ENCODE measurements around the gene BCAM. TPM values are rescaled to one million over a fixed set of nuclear protein-coding genes. Genes with fewer than 3 reads are reported as not detected.

The BCAM gene
- total and polyA plus RNA-seq, 10 of the 15 experiments (the other 5 are each of a cell fraction or from before 2014, with no cell fraction given), result 0.10 to 0.64 TPM; not detected in 8

DNA sequence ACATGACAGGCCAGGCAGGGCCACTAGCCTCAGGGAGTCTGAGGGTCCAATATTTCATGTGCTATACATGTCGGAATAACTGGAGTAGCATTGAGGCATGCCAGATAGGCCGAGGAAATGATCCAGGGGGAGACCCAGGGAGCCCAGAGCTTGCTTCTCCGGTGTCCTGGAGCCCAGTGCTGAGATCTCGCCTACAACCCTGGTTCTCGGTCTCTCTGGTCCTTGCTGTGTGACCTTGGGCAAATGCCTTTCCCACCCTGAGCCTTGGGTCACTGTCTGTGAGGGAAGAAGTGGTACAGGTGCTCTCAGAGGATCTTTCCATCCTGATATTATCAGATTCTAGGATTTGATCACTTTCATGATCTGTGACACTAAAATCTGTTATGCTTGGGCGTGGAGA, 19.9 kb upstream of the BCAM start:
- RAD21 ChIA-PET (ENCODE audit: unreplicated experiment), result no interaction called here

More for the DNA sequence above, 19.9 kb upstream of the BCAM start:
- H3K4me1 ChIP-seq (ENCODE audit: control insufficient read depth, insufficient read depth, low read length), result peaks cover 4% of the 10 kb centered on the region
- ChIA-PET CTCF (interaction anchor here (0.7 to 1.4 kb wide), 3 partner anchors 10 to 65 kb away, joined by 3 to 4 read pairs (median 3); no protein-coding TSS in a partner anchor), SMC1A (ENCODE audit: uncharacterized antibody, unreplicated experiment) (no interaction called here), POLR2A (no interaction called here)
- no peaks in the 10 kb centered on the region for H4K20me1 ChIP-seq (ENCODE audit: control insufficient read depth, insufficient read depth)
- DNase-seq (ENCODE audit: low read depth, low spot score), result no peak
- no peak overlapping the region for H3K4me3 ChIP-seq
- no peak overlapping the region for H3K4me2 ChIP-seq (ENCODE audit: control insufficient read depth, insufficient read depth)
- FAIRE-seq, result no peak
- TF ChIP-seq NFYB (IDR thresholded peaks at IDR 0.05; ENCODE audit: insufficient read depth, low read depth, low read length), result no peak
- TF ChIP-seq IKZF2 (IDR thresholded peaks at IDR 0.05), result no peak
- TF ChIP-seq FOXK2 (IDR thresholded peaks at IDR 0.05), result no peak
- TF ChIP-seq, protein P1, sequence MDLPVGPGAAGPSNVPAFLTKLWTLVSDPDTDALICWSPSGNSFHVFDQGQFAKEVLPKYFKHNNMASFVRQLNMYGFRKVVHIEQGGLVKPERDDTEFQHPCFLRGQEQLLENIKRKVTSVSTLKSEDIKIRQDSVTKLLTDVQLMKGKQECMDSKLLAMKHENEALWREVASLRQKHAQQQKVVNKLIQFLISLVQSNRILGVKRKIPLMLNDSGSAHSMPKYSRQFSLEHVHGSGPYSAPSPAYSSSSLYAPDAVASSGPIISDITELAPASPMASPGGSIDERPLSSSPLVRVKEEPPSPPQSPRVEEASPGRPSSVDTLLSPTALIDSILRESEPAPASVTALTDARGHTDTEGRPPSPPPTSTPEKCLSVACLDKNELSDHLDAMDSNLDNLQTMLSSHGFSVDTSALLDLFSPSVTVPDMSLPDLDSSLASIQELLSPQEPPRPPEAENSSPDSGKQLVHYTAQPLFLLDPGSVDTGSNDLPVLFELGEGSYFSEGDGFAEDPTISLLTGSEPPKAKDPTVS (IDR thresholded peaks at IDR 0.05; ENCODE audit: low read depth, low read length), result no peak
- no peak for TF ChIP-seq POU2F2 (IDR thresholded peaks at IDR 0.05; ENCODE audit: borderline replicate concordance, low read depth, low read length)
- TF ChIP-seq SIN3A (IDR thresholded peaks at IDR 0.05; ENCODE audit: low read depth, low read length), result no peak
- TF ChIP-seq, protein P2, sequence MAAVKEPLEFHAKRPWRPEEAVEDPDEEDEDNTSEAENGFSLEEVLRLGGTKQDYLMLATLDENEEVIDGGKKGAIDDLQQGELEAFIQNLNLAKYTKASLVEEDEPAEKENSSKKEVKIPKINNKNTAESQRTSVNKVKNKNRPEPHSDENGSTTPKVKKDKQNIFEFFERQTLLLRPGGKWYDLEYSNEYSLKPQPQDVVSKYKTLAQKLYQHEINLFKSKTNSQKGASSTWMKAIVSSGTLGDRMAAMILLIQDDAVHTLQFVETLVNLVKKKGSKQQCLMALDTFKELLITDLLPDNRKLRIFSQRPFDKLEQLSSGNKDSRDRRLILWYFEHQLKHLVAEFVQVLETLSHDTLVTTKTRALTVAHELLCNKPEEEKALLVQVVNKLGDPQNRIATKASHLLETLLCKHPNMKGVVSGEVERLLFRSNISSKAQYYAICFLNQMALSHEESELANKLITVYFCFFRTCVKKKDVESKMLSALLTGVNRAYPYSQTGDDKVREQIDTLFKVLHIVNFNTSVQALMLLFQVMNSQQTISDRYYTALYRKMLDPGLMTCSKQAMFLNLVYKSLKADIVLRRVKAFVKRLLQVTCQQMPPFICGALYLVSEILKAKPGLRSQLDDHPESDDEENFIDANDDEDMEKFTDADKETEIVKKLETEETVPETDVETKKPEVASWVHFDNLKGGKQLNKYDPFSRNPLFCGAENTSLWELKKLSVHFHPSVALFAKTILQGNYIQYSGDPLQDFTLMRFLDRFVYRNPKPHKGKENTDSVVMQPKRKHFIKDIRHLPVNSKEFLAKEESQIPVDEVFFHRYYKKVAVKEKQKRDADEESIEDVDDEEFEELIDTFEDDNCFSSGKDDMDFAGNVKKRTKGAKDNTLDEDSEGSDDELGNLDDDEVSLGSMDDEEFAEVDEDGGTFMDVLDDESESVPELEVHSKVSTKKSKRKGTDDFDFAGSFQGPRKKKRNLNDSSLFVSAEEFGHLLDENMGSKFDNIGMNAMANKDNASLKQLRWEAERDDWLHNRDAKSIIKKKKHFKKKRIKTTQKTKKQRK (IDR thresholded peaks at IDR 0.05; ENCODE audit: low read depth, low read length), result no peak
- no peak for TF ChIP-seq SREBF1 (IDR thresholded peaks at IDR 0.05; ENCODE audit: low read length)
- TF ChIP-seq, protein P3, sequence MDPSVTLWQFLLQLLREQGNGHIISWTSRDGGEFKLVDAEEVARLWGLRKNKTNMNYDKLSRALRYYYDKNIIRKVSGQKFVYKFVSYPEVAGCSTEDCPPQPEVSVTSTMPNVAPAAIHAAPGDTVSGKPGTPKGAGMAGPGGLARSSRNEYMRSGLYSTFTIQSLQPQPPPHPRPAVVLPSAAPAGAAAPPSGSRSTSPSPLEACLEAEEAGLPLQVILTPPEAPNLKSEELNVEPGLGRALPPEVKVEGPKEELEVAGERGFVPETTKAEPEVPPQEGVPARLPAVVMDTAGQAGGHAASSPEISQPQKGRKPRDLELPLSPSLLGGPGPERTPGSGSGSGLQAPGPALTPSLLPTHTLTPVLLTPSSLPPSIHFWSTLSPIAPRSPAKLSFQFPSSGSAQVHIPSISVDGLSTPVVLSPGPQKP (IDR thresholded peaks at IDR 0.05; ENCODE audit: low read depth, low read length), result no peak
- no peak for TF ChIP-seq GABPA (IDR thresholded peaks at IDR 0.05; ENCODE audit: low read depth)
- TF ChIP-seq MTA2 (IDR thresholded peaks at IDR 0.05; ENCODE audit: low read depth), result no peak
- no peak for TF ChIP-seq KDM1A (IDR thresholded peaks at IDR 0.05; ENCODE audit: borderline replicate concordance)
- no peak for TF ChIP-seq DPF2 (IDR thresholded peaks at IDR 0.05)
- TF ChIP-seq RB1 (IDR thresholded peaks at IDR 0.05; ENCODE audit: borderline replicate concordance), result no peak
- TF ChIP-seq, protein P4, sequence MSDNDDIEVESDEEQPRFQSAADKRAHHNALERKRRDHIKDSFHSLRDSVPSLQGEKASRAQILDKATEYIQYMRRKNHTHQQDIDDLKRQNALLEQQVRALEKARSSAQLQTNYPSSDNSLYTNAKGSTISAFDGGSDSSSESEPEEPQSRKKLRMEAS (IDR thresholded peaks at IDR 0.05; ENCODE audit: low read depth, low read length), result no peak
- no peak for TF ChIP-seq TCF7 (IDR thresholded peaks at IDR 0.05; ENCODE audit: borderline replicate concordance)
- no peak for ATAC-seq
- intact Hi-C loops (cut with micrococcal nuclease; ENCODE audit: unreplicated experiment), result no loop called here
- H3K27me3 ChIP-seq (replicated peaks in 1 of 2; ENCODE audit: control insufficient read depth in 2 of 2, insufficient read depth in 2 of 2, low read length in 1 of 2), result no peaks in the 10 kb centered on the region
- no peaks in the 10 kb centered on the region for H3K9me3 ChIP-seq (replicated peaks; ENCODE audit: control insufficient read depth, insufficient read depth, low read length)
- 56% methylated on average over 6 of the region's 6 CpGs for WGBS (ENCODE audit: insufficient coverage, insufficient replicate concordance, low lambda C conversion rate, missing lambda C conversion rate)
- H2AFZ ChIP-seq (ENCODE audit: control insufficient read depth, low read depth, low read length), result no peak overlapping the region
- no peak overlapping the region for H3K27ac ChIP-seq (ENCODE audit: control insufficient read depth, insufficient read depth)
- no TSS peak for BruUV-seq (replicated peaks)
- H3K79me2 ChIP-seq (ENCODE audit: control insufficient read depth, insufficient read depth, low read length), result no peaks in the 10 kb centered on the region
- in situ Hi-C loops (cut with MboI), result no loop called here
- H3K9ac ChIP-seq (ENCODE audit: control insufficient read depth, insufficient read depth, low read length), result no peak overlapping the region
- no peaks in the 10 kb centered on the region for H3K36me3 ChIP-seq (ENCODE audit: control insufficient read depth in 2 of 2, insufficient read depth in 2 of 2, low read length in 1 of 2)
